HG02852 (cell line): ENCODE data around the gene RTN3.
"Not testable (repeated sequence)": the region's sequence is repeated elsewhere in the genome, so short reads cannot be mapped to it uniquely, and the experiment has no call there.

ENCODE experiments used
- ATAC-seq: cut with Tn5 transposase; IDR thresholded peaks from one replicate; pipeline ENCODE4 v1.9.1; 2021; ENCODE audit warnings: mild to moderate bottlenecking, moderate library complexity; ENCODE audit not compliant: unreplicated experiment

RTN3 gene

DNA sequence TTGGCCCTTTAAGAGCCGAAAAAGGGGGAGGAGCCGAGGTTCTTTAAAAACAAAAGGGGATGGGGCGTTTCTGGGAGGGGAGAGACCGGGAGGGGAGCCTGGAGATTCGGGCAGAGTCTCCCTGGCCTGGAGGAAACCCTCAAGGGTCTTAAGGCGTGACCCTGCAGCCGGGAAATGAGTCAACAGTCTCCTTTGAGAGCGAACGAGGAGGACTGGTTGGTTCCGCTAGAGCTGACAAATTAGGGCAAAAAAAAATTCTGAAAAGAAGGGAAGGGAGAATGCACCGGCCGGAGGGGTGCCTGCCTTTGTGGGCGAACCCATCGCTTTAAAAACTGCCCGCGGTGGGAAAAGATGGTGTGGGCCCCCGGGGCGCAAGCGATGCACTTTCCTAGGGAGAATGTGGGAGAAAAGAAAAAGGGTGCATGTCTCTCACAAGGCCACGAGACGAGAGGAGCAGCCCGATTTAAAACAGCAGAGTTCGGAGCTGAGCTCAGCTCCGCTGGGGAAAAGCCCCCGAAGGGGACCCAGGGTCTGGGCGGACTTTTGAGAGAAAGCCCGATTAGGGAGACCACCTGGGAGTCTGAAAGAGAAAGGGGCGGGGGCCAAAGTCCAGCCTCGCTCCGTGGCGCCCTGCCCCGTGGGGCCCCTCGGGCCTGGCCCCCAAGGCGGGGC is 86.4 kb downstream of the RTN3 start:
- ATAC-seq = no peak

DNA sequence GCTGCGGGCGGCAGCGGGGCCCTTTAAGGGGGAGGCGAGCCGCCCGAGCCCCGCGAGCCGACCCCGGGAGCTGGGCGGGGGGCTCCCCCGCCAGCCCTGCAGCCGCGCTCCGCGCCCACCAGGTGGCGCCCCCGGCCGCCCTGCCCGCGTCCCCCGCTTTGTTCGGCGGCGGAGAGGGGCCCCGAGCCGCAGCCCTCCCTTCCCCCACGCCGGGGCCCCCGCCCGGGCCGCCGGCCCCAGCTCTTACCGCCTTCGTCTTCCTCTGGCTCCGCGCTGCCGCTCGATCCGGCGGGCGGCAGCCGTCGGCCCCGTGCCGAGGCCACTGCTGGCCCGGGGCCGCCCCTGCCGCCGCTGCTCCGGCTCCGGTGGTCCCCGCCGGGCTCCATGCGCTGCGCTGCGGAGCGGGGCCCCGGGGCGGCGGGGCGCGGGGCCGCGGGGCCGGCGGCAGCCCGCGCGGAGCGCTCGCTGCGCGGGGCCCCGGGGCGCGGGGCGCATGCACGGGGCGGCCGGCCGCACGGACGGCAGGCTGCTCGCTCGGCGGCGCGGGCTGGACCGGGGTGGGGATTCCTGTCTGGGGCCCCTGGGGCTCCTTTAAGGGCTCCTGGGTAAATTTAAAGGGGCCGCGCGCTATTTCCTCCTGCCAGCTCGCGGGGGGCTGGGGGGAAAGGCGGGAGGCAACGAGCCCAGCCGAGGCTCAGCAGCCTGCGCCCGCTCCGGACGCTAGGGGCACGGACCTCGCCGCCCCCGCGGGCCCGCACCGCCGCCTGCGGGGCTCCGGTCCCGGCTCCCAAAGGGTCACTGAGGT is 87.1 kb downstream of the RTN3 start, which contains the start of gene ZFTA:
ZFTA (minus strand) TSS at position 539 of the 805 bp plus-strand sequence; CDS start at position 386, 153 bp downstream.
- no peak for ATAC-seq

DNA sequence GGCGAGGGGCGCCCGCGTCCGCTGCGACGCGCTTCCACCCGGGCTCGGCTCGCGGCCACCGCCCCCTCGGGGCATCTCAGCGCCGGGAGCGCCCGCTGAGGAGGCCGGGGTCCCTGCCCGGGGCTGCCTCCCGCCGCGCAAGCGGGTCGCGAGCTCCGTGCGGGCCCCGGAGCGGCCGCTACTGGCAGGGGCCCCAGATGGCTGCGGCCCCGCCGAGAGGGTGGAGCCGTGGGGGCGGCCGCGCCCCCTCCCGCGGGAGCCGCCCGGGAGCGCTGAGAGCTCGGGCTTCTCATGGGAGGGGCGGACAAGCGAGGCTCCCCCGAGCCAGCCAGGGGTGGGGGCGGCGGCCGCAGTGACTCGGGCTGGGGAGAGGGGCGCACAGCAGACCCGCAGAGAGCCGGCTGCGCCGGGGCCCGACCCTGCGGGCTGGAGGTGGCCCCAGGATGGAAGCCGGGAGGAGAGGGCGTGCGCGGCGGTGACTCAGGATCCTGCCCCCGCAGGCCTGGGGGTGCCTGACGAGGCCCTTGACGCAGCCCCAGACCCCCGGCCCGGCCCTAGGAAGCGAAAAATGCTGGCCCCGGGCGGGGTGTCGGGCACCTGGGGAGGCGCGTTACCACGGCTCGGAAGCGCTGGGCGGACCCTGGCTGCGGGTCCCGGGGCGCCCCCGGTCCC is 87.9 kb downstream of the RTN3 start:
- no peak for ATAC-seq

DNA sequence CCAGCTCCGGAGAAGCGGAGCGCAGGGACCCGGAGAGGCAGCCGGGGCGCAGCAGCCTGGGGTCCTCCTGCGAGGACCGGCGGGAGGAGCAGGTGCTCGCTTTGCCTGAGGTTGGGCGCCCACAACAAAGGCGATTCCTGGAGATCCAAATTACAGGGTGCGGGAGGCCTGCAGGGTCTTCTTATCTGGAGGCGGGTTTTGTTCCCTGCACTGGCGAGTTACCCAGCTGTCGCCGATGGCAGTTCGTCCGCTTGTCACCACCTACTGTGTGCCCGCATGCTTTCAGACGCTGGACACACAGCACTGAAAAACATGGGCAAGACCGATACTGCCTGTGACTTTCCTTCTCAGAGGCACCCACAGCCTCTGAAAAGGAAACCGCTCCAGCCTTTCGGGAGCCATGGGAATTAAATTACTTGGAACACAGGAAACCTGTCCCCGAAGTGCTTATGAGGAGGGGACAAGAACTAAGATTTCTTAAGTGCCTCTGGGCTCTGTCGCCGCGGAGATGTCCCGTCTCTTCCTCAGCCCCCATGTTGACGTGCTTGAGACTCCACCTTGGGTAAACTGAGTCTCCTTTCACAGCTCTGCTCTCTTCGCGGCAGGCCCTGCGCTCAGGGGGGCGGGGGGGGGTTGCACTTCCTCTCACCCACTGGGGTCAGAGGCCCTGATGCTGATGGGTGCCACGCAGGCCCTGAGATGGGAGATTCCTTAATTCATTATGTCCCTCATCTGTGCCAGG is 88.6 kb downstream of the RTN3 start:
- no peak for ATAC-seq

DNA sequence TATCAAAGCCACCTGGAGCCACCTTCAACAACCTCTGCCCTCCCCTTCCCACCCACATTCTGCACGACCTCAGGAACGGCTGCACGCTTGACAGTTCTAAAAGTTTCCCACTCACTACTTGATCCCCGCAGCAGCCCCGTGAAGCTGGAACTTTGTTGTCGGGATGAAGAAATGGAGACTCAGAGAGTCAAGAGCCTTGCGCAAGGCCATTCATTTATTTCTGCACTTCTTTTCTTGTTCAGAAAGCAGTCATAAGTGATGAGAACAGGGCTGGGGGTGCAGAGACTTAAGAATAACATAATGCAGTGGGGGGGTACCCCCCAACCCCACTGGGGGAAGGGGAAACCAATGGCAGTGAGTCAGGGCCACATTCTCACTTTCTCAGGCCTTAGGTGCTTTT is 89.5 kb downstream of the RTN3 start:
- no peak for ATAC-seq

DNA sequence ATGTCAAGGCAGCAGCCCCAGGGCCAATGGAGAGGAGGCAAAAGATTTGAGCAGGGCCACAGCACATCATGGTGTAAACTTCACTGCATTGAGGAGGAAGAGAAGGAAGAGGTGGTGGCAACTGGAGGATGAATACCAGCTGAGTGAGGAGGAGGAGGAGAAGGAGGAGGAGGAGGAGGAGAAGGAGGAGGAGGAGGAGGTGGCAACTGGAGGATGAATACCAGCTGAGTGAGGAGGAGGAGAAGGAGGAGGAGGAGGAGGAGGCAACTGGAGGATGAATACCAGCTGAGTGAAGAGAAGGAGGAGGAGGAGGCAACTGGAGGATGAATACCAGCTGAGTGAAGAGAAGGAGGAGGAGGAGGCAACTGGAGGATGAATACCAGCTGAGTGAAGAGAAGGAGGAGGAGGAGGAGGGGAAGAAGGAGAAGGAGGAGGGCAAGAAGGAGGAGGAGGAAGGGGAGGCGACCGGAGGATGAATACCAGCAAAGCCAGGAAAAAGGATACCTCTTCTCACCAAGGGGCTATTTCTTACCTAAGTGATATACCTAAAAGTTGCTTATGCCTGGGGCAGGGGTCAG is 90.5 kb downstream of the RTN3 start:
- not testable (repeated sequence) for ATAC-seq

DNA sequence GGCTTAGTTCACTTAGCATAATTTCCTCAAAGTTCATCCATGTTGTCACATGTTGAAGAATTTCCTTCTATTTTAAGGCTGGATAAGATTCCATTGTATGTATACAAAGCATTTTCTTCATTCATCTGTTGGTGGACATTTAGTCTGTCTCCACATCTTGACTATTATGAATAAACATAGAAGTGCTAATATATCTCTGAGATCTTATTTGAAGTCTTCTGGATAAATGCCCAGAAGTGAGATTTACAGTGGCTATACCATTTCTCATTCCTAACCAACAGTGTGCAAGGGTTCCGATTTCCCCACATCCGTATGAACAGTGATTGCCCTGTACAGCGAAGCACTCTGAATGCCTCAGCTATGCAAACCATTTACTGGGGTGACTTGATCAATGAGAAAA is 93.9 kb downstream of the RTN3 start:
- no peak for ATAC-seq

DNA sequence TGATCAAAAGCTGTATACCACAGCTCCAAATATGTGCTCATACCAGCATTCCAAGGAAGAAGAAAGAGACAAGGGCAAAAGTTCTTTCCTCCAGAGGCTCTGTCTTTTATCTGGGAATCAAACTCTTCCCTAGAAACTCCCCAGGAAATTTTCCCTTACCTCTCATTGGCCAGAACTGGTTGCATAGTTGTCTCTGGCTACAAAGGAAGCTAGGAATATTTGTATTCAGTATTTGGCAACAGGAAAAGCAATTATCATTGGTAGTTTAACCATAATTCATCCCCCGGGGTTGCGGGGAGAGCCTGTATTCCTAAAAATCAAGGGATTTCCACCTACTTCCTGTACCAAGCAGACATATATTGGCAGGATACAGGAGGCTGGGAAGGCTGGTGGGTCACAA is 97.7 kb downstream of the RTN3 start:
- ATAC-seq = no peak

DNA sequence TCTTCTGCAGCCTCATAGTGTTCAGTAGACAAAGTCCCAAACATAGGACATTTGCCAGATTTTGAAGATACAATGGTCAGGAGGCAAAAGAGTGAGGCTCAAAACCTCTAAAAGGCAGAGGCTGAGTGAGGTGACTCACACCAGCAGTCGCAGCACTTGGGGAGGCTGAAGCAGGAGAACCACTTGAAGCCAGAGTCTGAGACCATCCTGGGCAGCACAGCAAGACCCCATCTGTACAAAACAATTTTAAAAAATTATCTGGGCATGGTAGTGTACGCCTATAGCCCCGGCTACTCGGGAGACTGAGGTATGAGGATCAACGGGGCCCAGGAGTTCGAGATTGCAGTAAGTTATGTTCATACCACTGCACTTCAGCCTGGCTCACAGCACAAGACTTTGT is 101.4 kb downstream of the RTN3 start:
- no peak for ATAC-seq

DNA sequence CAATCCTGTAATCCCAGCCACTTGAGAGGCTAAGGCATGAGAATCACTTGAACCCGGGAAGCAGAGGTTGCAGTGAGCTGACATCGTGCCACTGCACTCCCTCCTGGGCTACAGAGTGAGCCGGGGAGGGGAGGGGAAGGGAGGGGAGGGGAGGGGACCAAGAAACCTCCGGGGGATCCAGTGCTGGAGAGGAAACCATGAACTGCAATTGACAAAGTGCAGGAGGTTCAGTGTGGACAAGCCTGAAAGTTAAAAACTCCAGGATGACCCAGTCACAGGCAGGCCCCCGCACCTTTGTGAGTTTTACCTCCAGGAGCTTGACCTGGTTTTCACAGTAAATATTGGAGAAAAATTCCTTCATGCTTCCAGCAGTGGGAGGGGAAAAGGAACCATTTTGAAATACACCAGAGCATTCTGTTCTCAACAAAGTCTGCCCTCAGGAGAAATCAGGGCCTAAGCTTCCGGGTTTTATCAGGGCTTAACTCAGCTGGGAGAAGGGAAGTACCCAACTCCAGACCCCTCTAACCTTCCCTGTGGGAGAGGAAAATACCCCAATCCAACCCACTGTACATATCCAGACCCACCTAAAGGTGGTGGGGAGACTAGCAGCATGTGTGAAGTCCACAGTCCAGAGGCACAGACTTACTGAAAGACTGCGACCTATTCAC is 102.8 kb downstream of the RTN3 start:
- no peak for ATAC-seq

DNA sequence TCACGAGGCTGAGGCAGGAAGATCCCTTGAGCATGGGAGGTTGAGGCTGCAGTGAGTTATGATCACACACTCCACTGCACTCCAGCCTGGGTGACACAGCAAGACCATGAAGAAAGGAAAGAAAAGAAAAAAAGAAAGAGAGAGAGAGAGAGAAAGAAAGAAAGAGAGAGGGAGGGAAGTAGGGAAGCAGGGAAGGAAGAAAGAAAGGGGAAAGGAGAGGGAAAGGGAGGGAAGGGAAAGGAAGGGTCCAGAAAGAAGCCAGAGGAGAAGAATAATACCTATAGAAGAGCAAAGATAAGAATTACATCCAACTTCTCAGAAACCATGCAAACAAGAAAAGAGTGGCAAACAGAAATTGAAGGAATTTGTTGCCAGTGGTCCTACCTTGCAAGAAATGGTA is 104.5 kb downstream of the RTN3 start:
- no peak for ATAC-seq

DNA sequence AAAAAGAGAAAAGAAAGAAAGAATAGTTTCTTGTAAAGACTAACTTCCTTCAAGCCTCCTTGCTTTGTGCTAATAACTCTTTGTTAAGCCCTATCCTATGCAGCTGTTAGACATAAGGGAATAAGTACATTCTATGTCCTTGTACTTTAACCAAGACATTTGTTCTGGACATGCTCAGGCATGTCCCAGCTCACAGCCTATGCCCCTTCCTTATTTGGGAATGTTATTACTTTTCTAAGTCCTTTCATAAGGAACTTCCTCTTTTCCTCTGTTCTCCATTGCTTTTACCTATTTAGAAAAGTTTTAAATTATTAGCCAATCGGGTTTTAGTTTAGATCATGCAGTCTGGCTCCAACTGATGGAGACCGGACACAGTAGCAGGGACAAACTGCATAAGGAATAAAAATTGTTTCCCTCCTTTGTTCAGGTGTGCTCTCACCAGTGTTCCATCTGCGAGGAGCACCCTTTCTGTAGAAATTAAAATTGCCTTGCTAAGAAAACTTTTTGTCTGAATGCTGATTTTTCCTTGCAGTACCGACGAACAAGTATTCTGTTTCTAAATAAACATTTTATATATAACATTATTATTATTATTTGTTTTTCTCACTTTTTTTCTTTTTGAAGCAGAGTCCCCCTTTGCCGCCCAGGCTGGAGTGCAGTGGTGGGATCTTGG is 110.3 kb downstream of the RTN3 start:
- ATAC-seq = no peak

DNA sequence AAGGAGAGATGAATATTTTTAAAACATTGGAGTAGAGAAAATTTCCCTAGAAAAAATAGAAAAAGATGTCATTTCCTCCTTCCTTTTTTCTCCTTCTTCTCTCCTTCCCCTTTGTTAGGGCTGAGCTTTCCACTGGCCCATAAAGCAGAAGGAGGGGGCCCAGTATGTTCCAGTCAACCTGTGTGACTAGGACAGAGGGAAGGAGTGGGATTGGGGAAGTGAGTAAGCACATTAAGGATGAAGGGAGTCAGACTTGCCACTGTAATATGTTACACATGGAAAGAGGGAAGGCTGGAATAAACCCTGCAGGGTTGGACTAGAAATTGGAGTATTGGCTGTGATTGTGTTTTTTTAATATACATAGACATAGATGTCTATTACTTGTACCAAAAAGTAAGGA is 111.9 kb downstream of the RTN3 start:
- no peak for ATAC-seq

DNA sequence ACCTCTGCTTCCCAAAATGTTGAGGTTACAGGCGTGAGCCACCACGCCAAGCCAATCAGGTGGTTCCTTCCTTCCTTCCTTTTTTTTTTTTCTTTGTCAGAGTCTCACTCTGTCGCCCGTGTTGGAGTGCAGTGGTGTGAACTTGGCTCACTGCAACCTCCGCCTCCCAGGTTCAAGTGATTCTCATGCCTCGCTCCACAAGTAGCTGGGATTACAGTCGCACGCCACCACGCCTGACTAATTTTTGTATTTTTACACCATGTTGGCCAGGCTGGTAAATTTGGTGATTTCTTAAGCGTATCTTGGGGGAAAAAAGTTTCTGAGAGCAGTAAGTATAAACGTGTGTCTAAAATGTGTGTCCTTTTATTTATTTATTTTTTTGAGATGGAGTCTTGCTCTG is 113.8 kb downstream of the RTN3 start:
- ATAC-seq = no peak

DNA sequence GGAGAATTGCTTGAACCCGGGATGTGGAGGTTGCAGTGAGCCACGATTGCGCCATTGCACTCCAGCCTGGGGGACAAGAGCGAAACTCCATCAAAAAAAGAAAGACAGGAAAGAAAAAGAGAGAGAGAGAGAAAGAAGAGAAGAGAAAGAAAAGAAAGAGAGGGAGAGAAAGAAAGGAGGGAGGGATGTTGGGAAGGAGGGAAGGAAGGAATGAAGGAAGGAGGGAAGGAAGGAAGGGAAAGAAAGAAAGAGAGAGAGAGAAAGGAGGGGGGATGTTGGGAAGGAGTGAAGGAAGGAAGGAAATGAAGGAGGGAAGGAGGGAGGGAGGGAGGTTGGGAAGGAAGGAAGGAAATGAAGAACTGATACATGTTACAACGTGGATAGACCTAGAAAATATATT is 119.6 kb downstream of the RTN3 start:
- no peak for ATAC-seq

DNA sequence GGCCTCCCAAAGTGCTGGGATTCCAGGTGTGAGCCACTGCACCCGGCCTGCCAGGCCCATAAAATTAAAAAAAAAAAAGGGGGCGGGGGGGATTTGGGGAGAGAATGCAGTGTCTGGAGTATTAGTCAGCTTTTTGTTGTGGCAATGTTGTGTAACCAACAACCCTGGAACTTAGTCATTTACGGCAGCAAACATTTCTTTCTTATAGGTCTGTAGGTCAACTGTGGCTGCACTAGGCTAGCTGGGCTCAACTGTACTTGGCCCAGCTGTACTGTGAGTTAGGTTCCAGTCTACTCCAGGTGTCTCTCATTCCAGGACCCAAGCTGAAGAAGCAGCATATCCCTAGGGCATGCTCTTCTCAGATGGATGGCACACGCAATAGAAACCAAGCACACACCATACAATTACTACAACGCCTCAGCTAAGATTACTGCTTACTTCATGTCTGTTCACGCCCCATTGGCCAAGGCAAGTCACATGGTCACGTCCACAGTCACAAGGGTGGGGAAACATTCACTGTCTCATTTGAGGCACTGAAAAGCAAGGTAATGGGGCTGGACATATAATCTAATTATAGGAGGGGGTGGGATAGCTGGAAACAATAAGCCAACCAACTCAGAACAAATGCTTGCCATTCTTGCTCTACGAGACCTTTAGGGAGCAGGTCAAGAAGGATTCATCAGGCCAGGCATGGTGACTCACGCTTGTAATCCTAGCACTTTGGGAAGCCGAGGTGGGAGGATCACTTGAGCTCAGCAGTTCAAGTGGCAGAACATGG is 121.5 kb downstream of the RTN3 start:
- no peak for ATAC-seq

DNA sequence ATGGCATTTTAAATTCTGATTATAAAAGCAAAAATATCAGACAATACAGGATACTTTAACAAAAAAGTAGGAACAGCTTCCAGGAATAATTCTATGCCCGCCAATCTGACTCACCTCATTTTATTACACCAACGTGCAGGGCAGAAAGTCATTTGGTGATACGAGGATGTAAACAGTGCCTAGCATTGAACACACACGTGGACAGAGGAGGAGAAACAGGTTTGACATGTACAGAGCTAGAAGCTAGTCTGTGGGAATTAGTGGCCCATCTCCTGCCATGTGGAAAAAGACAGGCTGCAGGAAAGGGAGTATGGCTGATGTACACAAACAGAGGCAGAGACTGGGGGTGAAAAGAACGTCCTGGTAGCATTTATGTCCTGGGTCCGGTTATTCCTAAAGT is 123.0 kb downstream of the RTN3 start:
- no peak for ATAC-seq

DNA sequence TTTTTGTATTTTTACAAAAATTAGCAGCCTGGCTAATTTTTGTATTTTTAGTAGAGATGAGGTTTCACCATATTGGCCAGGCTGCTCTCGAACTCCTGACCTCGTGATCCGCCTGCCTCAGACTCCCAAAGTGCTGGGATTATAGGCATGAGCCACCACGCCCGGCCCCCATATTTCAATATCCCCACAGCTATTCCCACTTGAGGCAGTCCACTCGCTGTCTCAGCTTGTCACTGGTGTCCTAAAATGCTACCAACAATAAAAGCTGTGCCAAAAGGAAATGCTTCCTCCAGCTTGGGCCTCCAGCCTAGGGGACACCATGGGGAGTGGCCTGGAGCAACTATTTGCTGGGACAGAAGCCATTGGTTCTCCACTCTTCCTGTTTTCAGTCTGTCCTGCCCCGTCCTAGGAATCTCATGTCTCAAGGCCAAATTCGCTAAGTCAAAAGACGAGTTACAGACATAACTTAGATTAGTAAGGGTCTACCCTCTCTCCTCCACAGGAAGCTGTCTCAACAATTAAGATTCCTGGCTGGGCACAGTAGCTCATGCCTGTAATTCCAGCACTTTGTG is 124.6 kb downstream of the RTN3 start:
- no peak for ATAC-seq
